ENCODE data around the gene P2RY8.
"Not testable (repeated sequence)": the region's sequence is repeated elsewhere in the genome, so short reads cannot be mapped to it uniquely, and the experiment has no call there.

Gene P2RY8

GRCh38 chrX:1444561-1445500 is 92.2 kb downstream of the P2RY8 start:
- no peak for DNase-seq (ENCODE audit: low spot score)

DNA sequence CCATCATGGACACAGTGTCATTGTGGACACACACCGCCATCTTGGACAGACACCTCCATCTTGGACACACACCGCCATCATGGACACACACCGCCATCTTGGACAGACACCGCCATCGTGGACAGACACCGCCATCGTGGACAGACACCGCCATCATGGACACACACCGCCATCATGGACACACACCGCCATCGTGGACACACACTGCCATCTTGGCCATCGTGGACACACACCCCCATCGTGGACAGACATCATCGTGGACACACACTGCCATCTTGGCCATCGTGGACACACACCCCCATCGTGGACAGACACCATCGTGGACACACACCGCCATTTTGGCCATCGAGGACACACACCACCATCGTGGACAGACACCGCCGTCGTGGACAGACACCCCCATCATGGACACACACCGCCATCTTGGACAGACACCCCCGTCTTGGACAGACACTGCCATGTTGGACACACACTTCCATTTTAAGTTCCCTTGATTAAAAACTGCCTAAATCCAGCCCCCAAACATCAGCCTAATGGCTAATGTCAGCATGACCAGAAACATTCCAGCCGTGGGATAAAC is 93.4 kb downstream of the P2RY8 start:
- no peak for DNase-seq (ENCODE audit: low spot score)

- DNase-seq (ENCODE audit: low spot score): no peak
Measured at GRCh38 chrX:1442724-1443367, 94.1 kb downstream of the P2RY8 start.

DNA sequence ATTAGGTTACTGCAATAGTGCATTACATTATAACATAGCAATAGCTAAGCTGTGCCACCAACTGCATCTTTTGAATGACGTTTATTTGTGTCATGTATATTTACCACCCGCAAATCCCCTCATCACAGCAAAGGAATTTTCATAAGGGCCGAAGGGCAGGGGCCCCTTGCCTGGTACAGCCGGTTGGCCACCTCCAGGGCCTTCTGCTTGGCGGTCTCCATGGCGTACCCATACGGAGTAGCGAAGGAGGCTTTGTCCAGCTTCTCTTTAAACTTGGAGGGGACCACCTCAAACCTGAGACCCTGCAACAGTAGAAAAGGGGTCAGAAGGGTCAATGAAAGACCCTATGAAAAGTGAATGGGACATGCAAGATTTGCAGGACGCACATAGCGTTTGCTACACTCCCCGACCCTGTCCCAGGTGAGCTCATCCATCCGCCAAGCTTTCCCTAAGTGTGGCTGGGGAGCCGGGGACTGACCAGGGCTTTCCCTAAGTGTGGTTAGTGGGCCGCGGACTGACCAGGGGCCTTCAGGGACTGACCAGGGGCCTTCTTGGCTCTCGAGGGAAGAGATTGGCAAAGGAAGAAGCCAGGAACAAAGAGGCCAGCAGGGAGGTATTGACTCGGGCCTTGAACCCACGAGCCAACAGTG is 94.8 kb downstream of the P2RY8 start:
- no peak for DNase-seq (ENCODE audit: low spot score)

DNA sequence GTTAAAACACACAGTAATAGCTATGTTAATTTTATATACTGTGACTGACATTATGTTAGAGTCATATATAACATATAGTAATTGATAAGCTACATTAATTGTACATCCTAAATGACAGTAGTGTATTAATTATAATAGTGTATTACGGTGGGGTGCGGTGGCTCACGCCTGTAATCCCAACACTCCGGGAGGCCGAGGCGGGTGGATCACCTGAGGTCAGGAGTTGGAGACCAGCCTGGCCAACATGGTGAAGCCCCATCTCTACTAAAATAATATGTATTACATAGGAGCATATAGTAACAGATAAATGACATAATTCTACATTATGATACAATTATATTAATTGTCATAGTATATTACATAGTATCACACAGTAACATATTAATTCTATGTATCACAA is 96.5 kb downstream of the P2RY8 start:
- DNase-seq (ENCODE audit: low spot score): no peak

DNA sequence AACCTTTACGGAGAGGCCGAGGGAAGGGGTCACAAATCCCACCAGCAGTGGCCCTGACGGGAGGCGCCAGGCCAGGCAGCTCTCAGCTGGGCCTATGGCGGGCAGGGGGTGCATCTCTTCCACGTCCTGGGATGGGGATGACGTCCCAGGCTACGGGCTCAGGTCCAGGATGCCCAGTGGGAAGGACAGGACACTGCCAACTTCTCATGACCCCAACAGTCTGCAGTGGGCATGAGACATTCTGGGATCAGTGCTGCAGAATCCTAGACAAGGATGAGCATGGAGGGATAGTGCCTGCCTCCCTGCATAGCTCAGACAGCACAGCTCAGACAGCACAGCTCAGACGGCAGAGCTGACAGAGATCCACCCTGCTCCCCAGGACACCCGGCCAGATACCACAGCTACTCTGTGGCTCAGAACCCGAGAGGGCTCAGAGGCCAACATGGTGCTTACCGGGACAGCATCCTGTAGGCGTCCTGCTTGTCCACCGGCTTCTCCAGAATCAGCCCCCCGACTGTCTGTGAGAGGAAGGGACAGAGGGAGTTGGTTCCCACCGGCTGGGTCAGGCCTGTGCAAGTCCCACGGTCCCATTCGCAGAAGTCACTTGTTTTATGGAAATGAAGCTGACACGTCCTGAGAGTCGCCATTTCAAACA is 101.6 kb downstream of the P2RY8 start:
- no peak for DNase-seq (ENCODE audit: low spot score)

DNA sequence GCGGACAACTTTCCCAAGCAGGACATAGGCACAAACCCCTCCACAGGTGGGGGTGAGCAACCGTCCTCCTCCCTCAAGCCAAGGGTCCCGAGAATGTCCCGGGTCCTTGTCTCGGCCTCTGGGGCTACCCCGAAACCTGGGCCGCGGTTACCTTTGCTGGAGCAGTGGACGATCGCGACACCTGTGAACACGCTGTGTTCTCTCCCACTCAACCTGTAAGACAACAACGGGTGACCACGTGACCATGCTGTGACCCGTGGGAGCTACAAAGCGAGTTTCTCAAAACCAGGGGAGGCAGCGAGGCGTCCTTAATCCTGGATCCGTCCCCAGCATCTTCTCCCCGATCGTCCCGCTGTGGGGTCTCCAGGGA is 102.1 kb downstream of the P2RY8 start:
- no peak for DNase-seq (ENCODE audit: low spot score)

DNA sequence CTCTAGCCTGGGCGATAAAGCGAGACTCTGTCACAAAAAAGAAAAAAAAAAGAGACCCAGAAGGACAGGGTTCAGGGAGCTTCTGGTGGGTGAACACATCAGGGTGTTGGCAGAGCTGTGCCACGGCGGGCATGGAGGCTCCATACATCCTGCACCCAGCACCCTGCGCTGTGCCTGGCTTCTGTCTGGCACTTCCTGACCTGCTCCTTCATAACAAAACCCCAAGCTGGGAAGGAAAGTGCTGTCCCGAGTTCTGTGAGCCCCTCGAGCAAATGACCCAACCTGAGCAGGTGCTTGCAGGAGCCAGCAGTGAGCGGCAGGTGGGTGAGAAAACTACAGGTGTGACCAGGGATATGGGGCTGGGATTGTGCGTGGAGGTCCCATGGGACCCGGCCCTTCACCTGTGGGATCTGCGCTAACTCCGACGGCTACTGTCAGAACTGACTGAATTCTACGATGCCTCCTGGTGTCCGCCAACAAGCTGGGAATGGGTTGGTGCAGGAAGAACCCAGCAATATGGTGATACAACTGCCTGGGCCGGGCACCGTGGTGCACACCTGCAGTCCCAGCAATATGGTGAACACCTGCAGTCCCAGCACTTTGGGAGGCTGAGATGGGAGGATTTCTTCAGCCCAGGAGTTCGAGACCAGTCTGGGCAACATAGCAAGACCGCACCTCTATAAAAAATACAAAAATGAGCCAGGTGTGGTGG is 103.2 kb downstream of the P2RY8 start:
- no peak for DNase-seq (ENCODE audit: low spot score)

GRCh38 chrX:1430451-1430850 is 106.5 kb downstream of the P2RY8 start:
- DNase-seq (ENCODE audit: low spot score): no peak

- no peak for DNase-seq (ENCODE audit: low spot score)
Measured at GRCh38 chrX:1427756-1428155, 109.2 kb downstream of the P2RY8 start.

DNA sequence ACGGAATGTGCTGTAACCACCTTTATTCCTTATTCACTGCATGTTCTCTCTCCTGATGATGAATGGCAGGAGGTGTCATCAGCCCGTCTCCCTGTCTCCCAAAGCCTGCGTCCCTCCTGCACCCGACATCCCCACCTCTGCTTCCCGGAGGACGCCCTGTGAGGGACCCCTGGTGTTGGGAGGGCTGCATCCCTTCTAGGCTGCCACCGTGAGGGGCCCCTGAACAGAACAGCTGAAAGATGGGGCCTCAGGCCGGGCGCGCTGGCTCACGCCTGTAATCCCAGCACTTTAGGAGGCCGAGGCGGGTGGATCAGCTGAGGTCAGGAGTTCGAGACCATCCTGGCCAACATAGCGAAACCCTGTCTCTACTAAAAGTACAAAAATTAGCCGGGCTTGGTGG is 110.7 kb downstream of the P2RY8 start:
- not testable (repeated sequence) for DNase-seq (ENCODE audit: low spot score)

GRCh38 chrX:1425381-1425780 is 111.6 kb downstream of the P2RY8 start:
- DNase-seq (ENCODE audit: low spot score): no peak

DNA sequence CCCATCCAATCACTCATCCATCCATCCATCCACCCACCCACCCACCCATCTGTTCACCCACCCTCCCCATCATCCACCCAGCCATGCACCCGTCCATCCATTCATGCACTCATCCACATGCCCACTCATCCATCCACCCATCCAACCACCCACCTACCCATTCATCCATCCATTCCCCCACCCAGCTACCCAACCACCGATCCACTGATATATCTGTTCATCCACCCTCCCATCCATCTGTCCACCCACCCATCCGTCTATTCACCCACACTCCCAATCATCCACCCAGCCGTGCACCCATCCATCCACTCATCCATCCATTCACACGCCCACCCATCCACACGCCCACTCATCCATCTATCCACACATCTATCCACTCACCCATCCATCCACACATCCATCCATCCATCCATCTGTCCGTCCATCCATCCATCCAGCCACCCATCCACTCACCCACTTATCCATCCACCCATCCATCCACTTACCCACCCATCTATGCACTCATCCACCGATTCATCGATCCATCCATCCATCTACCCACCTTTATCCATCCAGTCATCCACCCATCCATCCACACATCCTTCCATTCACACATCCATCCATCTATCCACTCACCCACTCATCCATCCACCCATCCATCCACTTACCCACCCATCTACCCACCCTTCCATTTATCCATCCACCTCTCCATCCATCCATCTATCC is 112.7 kb downstream of the P2RY8 start:
- no peak for DNase-seq (ENCODE audit: low spot score)

DNA sequence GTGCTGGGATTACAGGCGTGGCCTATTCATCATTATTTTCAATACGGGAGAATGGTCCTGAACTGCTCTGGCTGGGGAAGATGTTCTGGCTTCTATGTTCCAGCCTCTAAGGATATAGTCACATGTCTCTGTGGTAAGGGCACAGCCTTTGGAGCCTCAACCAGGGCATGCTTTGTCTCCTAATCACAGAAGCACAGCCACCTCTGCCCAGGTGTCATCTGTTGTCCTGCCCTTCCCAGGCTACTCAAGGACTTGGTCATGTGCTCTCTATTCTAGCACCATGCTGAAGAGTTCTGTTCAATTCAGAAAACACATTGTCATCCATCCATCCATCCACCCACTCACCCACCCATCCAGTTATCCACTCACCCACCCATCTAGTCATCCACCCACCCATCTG is 113.8 kb downstream of the P2RY8 start:
- no peak for DNase-seq (ENCODE audit: low spot score)

- DNase-seq (ENCODE audit: low spot score): no peak
Measured at GRCh38 chrX:1422135-1422465, 114.9 kb downstream of the P2RY8 start.

GRCh38 chrX:1421433-1422134 is 115.4 kb downstream of the P2RY8 start:
- no peak for DNase-seq (ENCODE audit: low spot score)

DNA sequence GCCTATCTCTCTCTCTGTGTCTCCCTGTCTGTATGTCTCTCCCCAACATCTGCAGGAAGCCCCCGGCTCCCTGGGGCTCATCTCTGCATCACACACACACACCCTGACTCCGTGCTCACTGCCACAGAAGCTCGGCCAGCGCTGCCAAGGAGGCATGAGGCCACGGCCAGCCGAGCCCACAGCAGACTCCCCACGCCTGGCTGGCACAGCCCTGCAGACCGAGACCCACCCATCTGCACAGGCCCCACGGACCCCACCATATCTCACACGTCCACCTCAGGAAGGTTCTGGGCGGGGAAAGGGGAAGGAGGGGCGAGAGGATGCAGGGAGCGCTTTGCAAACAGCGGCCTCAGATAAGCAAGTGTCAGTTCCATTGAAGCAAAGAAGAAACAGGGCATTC is 116.6 kb downstream of the P2RY8 start:
- DNase-seq (ENCODE audit: low spot score): no peak

- no peak for DNase-seq (ENCODE audit: low spot score)
Measured at GRCh38 chrX:1419545-1420355, 117.2 kb downstream of the P2RY8 start.

DNA sequence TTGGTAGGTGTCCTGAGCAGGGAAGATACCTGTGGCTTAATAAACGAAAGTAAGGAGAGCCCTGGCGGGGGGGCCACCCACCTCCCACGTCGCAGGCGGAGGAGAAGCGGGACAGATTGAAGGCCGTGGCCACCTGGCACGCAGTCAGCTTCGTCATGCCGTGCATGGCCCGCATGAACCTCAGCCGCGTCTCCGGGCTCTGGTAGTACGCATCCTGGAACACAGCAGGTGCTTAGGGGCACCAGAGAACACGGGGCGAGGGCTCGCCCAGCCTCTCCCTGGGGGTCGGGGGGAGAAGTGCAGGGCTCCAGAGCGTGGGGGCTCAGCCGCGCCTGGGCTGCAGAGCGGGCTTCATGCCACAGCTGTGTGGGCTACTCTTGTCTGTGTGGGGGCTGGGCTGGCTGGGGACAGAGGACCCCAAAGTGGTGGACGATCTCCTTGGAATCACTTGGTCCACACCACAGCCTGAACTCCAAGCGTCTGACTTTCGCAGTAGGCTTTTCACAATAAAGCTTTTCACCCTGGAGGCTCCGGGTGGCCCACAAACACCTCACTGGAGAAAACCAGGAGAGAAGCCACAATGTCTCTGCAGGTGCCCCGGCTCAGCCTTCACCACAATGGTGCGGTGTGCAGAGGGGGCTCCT is 118.0 kb downstream of the P2RY8 start:
- DNase-seq (ENCODE audit: low spot score): no peak

All from cerebellar cortex (tissue), 1 donor.